A549 treated with ZK216348 at 1 μM for 4 hours (cell line): Measurements from ENCODE around the gene CYB5RL. TPM values are rescaled to one million over a fixed set of nuclear protein-coding genes. Genes with fewer than 3 reads are reported as not detected.

ENCODE experiments used
- total RNA-seq: library from RNA; stranded (reverse); fragments of 200-300 nt; extraction: Qiagen RNA extraction; gene quantifications from 5 replicates; pipeline ENCODE4 v1.2.3, GENCODE V29; 2022; ENCODE audit warnings: low read depth

Gene CYB5RL, protein sequence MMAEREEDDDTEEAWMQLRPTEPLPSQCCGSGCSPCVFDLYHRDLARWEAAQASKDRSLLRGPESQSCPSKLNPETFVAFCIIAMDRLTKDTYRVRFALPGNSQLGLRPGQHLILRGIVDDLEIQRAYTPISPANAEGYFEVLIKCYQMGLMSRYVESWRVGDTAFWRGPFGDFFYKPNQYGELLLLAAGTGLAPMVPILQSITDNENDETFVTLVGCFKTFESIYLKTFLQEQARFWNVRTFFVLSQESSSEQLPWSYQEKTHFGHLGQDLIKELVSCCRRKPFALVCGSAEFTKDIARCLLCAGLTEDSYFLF
- total RNA-seq, result 2.0 to 4.7 TPM (median 3.9 TPM) in 5 replicates

DNA sequence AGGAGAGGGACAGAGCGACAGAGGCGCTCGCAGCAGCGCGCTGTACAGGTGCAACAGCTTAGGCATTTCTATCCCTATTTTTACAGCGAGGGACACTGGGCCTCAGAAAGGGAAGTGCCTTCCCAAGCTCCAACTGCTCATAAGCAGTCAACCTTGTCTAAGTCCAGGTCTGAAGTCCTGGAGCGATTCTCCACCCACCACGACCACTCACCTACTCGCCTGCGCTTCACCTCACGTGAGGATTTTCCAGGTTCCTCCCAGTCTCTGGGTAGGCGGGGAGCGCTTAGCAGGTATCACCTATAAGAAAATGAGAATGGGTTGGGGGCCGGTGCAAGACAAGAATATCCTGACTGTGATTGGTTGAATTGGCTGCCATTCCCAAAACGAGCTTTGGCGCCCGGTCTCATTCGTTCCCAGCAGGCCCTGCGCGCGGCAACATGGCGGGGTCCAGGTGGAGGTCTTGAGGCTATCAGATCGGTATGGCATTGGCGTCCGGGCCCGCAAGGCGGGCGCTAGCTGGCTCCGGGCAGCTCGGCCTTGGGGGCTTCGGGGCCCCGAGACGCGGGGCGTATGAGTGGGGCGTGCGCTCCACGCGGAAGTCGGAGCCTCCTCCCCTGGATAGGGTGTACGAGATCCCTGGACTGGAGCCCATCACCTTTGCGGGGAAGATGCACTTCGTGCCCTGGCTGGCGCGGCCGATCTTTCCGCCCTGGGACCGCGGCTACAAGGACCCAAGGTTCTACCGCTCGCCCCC lies at the start of gene CYB5RL, which contains the start of gene MRPL37:
Gene CYB5RL (minus strand): TSS at position 266 of the 754 bp plus-strand sequence. CDS start 4,414 bp downstream, outside the sequence.
Gene MRPL37 (plus strand): TSS at position 403 of the 754 bp plus-strand sequence. CDS start 77 bp downstream, at position 480.

DNA sequence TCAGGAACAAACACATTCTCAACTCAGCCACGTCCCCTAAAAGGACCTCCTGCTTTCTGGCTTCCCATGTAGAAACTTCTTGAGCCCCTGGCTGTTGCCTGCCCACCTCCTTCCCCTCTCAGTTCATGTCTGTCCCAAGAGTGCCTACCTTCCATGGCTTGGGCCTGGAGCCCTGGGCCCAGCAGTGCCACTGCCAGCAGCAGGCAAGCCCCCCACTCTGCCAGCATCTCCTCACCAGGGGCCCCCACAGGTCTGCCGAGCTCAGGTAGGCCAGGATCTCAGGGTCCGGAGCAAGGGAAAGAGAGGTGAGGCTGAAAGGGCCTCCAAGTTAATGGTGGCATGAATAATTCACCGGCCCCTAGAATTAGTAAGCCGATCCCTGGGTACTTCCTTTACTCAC lies 47.1 kb downstream of the CYB5RL start, which contains the start of gene CDCP2:
Gene CDCP2 (minus strand): TSS at position 305 of the 400 bp plus-strand sequence. CDS start 78 bp downstream, at position 227.

Other genes with a start within 250 kb of the CYB5RL start
- gene LDLRAD1, start 181.8 kb downstream of the CYB5RL start, total RNA-seq, result not detected in 5 replicates
- 110 to 137 TPM (median 118 TPM) in 5 replicates for gene TMEM59, start 146.8 kb downstream of the CYB5RL start, total RNA-seq
- gene TCEANC2, start 146.4 kb downstream of the CYB5RL start, total RNA-seq, result 1.8 to 3.3 TPM (median 2.4 TPM) in 5 replicates
- gene CDCP2, start 47.0 kb downstream of the CYB5RL start, total RNA-seq, result not detected in 5 replicates
- 76.4 to 94.5 TPM (median 93.6 TPM) in 5 replicates for gene MRPL37, start 137 bp upstream of the CYB5RL start, total RNA-seq
- gene SSBP3, start 206.4 kb upstream of the CYB5RL start, total RNA-seq, result 7.0 to 9.0 TPM (median 8.1 TPM) in 5 replicates